HepG2 (cell line): ENCODE measurements around the gene KCTD16. TPM values are rescaled to one million over a fixed set of nuclear protein-coding genes. Genes with fewer than 3 reads are reported as not detected.

Source experiments
- ATAC-seq: fragments of 200-7000 bp; cut with Tn5 transposase; 3 replicates; pipeline ENCODE4 v1.9.1; 2020; ENCODE audit warnings: mild to moderate bottlenecking, moderate library complexity
- BruUV-seq: library from RNA; stranded (reverse); fragments of 400-500 nt; replicated peaks from 2 replicates; lab custom pipeline; 2021; lab: Mats Ljungman, UMichigan
- CTCF ChIA-PET: fragments of 300-600 bp; formaldehyde crosslinking; extraction: SDS; loops from one replicate; lab custom pipeline; 2021; ENCODE audit warnings: low total read pairs, inconsistent platforms, low intra/inter-chr PET ratio; lab: Yijun Ruan, JAX
- POLR2A ChIA-PET: fragments of 350-600 bp; sonication (Branson Sonifier 250); formaldehyde crosslinking; loops from one replicate; lab custom pipeline; 2020; ENCODE audit warnings: antibody characterized with exemption, inconsistent platforms; lab: Yijun Ruan, JAX
- DNase-seq: peaks from one replicate; pipeline ENCODE4 v3.0.0-alpha.2; 2015; ENCODE audit warnings: low spot score
- FAIRE-seq: peaks from 3 replicates; lab custom pipeline; 2011; peaks lifted over from hg19 to GRCh38; lab: Jason Lieb, UNC
- H2AFZ ChIP-seq: one replicate; pipeline ENCODE4 v1.6.1; 2011; ENCODE audit warnings: low read length, inconsistent platforms
- H3K27ac ChIP-seq: fragments of 300-600 bp; 3 replicates; pipeline ENCODE4 v1.8.0; 2011; ENCODE audit warnings: mixed run types, mild to moderate bottlenecking, mixed read lengths, low read length, inconsistent platforms; ENCODE audit not compliant: insufficient read depth; ENCODE audit errors: extremely low read length
- H3K27me3 ChIP-seq, 2 experiments: fragments of 200-600 bp in 1 of 2; 2 replicates in 1 of 2; 3 replicates in 1 of 2; pipeline versions ENCODE4 v1.6.0 to v1.8.0; 2011; ENCODE audit warnings: low read length in 2 of 2, mild to moderate bottlenecking in 2 of 2, moderate library complexity in 2 of 2, inconsistent platforms in 1 of 2; ENCODE audit not compliant: insufficient read depth in 2 of 2, control insufficient read depth in 1 of 2
- H3K36me3 ChIP-seq, 2 experiments: fragments of 200-600 bp in 1 of 2; replicated peaks in 1 of 2; 2 replicates in 1 of 2; 3 replicates in 1 of 2; pipeline versions ENCODE4 v1.5.1 to v1.8.0; 2011; ENCODE audit warnings: low read length in 2 of 2, inconsistent platforms in 1 of 2; ENCODE audit not compliant: insufficient read depth in 2 of 2, control insufficient read depth in 1 of 2
- H3K4me1 ChIP-seq: 2 replicates; pipeline ENCODE4 v1.5.1; 2012; ENCODE audit warnings: low read length, inconsistent platforms; ENCODE audit not compliant: insufficient read depth
- H3K4me2 ChIP-seq: 2 replicates; pipeline ENCODE4 v1.6.0; 2011; ENCODE audit warnings: low read depth, low read length, inconsistent platforms
- H3K4me3 ChIP-seq, 3 experiments: fragments of 200-600 bp in 1 of 3; sonication (generic), shearing (Covaris generic) in 1 of 3; replicated peaks in 1 of 3; 2 replicates each; pipeline ENCODE4 v1.5.1; 2011 to 2016; ENCODE audit warnings: low read length in 3 of 3, inconsistent platforms in 2 of 3, low read depth in 2 of 3, mild to moderate bottlenecking in 2 of 3, control low read depth in 1 of 3, mixed read lengths in 1 of 3; ENCODE audit not compliant: insufficient read depth in 1 of 3
- H3K79me2 ChIP-seq: one replicate; pipeline ENCODE4 v1.6.1; 2011; ENCODE audit warnings: low read length, inconsistent platforms; ENCODE audit not compliant: insufficient read depth
- H3K9ac ChIP-seq: 2 replicates; pipeline ENCODE4 v1.6.0; 2011; ENCODE audit warnings: mild to moderate bottlenecking, low read depth, low read length, inconsistent platforms; ENCODE audit not compliant: insufficient read depth
- H3K9me3 ChIP-seq: 2 replicates; pipeline ENCODE4 v1.5.1; 2012; ENCODE audit warnings: mild to moderate bottlenecking, low read length
- H4K20me1 ChIP-seq: 2 replicates; pipeline ENCODE4 v1.6.0; 2011; ENCODE audit warnings: inconsistent platforms, mild to moderate bottlenecking, low read length, moderate library complexity; ENCODE audit not compliant: insufficient read depth
- ARNT2 ChIP-seq: sonication (generic); formaldehyde crosslinking; IDR thresholded peaks from 2 replicates; pipeline ENCODE4 v1.8.0; 2022; ENCODE audit warnings: mild to moderate bottlenecking, low read depth, missing genetic modification reagents, moderate library complexity
- ATF7 ChIP-seq, 2 experiments: fragments of 450-650 bp in 1 of 2; sonication (generic) in 1 of 2; formaldehyde crosslinking in 1 of 2; IDR thresholded peaks; 2 replicates each; pipeline versions ENCODE4 v1.4.0 to v1.6.1; 2016 to 2020; ENCODE audit warnings: antibody characterized with exemption in 1 of 2, mild to moderate bottlenecking in 1 of 2, missing genetic modification reagents in 1 of 2
- NFE2L1 ChIP-seq: sonication (generic); formaldehyde crosslinking; IDR thresholded peaks from 2 replicates; pipeline ENCODE4 v1.4.0; 2020; ENCODE audit warnings: missing genetic modification reagents, mild to moderate bottlenecking, borderline replicate concordance
- NFYC ChIP-seq: IDR thresholded peaks from 2 replicates; pipeline ENCODE4 v1.6.1; 2016; ENCODE audit warnings: missing genetic modification reagents, missing compliant biosample characterization
- SETDB1 ChIP-seq: sonication (generic); formaldehyde crosslinking; IDR thresholded peaks from 2 replicates; pipeline ENCODE4 v1.5.1; 2020; ENCODE audit warnings: missing genetic modification reagents, mild to moderate bottlenecking, borderline replicate concordance
- ZKSCAN8 ChIP-seq: IDR thresholded peaks from 2 replicates; pipeline ENCODE4 v1.6.1; 2016; ENCODE audit warnings: borderline replicate concordance, missing genetic modification reagents, missing compliant biosample characterization
- ZNF263 ChIP-seq: sonication (generic); formaldehyde crosslinking; IDR thresholded peaks from 2 replicates; pipeline ENCODE4 v1.4.0; 2020; ENCODE audit warnings: missing genetic modification reagents
- ZNF572 ChIP-seq: sonication (generic); formaldehyde crosslinking; IDR thresholded peaks from 2 replicates; pipeline ENCODE4 v1.5.1; 2020; ENCODE audit warnings: mild to moderate bottlenecking, missing genetic modification reagents
- ZNF7 ChIP-seq: IDR thresholded peaks from 2 replicates; pipeline ENCODE4 v1.6.1; 2016; ENCODE audit warnings: missing biosample characterization, missing genetic modification reagents
- ZNF713 ChIP-seq: sonication (generic); formaldehyde crosslinking; IDR thresholded peaks from 2 replicates; pipeline ENCODE4 v1.4.0; 2020; ENCODE audit warnings: mild to moderate bottlenecking, missing genetic modification reagents
- ZNF879 ChIP-seq: sonication (generic); formaldehyde crosslinking; IDR thresholded peaks from 2 replicates; pipeline ENCODE4 v1.8.1; 2023; ENCODE audit warnings: missing genetic modification reagents
- WGBS: methylation state at CpG from one replicate; pipeline ENCODE4 v1.1.6; 2017; ENCODE audit warnings: low lambda C conversion rate; 5-methylcytosine and 5-hydroxymethylcytosine counted together
- in situ Hi-C: cut with HindIII; loops from 2 replicates; pipeline ENCODE4 v1.10.0; 2017; ENCODE audit warnings: low pct_unique_long_range_greater_than_20kb; ENCODE audit not compliant: extremely low pct_ligation_motif_present
- intact Hi-C: fragments of 100-400 bp; cut with micrococcal nuclease; formaldehyde crosslinking; loops from one replicate; pipeline ENCODE4 v1.10.0; 2022; ENCODE audit not compliant: unreplicated experiment
- polyA plus RNA-seq, 8 experiments: library from polyadenylated mRNA; depleted of rRNA in 3 of 8; stranded (reverse) in 7 of 8; unstranded in 1 of 8; fragments of >200 nt; fragmentation: Illumina TruSeq in 4 of 8; extraction: Trizol in 4 of 8; gene quantifications; 2 replicates each; pipeline versions ENCODE4 v1.2.1 to v1.2.3, GENCODE V29; 2011 to 2016; ENCODE audit warnings: low read depth in 4 of 8, missing spikeins in 1 of 8, mixed read lengths in 1 of 8; ENCODE audit not compliant: insufficient read depth in 1 of 8
- total RNA-seq, 5 experiments: library from RNA; depleted of rRNA; stranded (reverse); fragments of >200 nt; fragmentation: Illumina TruSeq; extraction: Trizol; gene quantifications; 2 replicates each; pipeline ENCODE4 v1.2.3, GENCODE V29; 2016; ENCODE audit warnings: low read depth in 1 of 5
- TF ChIP-seq, protein P1 (sequence below): sonication (generic); formaldehyde crosslinking; IDR thresholded peaks from 2 replicates; pipeline ENCODE4 v1.5.0; 2020; ENCODE audit warnings: missing genetic modification reagents, mild to moderate bottlenecking, borderline replicate concordance
- TF ChIP-seq, protein P2 (sequence below), 2 experiments: sonication (generic) in 1 of 2; formaldehyde crosslinking in 1 of 2; IDR thresholded peaks; 2 replicates each; pipeline versions ENCODE4 v1.4.0 to v1.6.1; 2018 to 2020; ENCODE audit warnings: missing genetic modification reagents in 2 of 2, borderline replicate concordance in 1 of 2, low read depth in 1 of 2, mild to moderate bottlenecking in 1 of 2, missing biosample characterization in 1 of 2

KCTD16 gene
- total and polyA plus RNA-seq, 2 of the 13 experiments (the other 11 are each of a cell fraction or from before 2014, with no cell fraction given): 0.02 to 0.09 TPM

DNA sequence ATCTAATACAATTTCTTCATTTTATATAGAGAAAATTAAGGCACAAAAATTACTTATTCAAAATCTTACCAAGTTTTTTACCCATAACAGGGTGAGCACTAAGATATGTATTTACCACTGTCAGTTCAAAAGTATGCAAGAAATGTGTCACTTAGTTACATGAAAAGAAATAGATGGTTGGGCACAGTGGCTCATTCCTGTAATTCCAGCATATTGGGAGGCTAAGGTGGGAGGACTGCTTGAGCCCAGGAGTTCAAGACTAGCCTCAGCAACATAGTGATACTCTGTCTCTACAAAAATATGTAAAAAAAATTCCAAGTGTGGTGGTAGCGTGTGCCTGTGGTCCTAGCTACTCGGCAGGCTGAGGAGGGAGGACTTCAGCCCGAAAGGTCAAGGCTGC is 19.6 kb upstream of the KCTD16 start:
- H3K4me1 ChIP-seq: no peaks in the 10 kb centered on the region
- H3K9me3 ChIP-seq: no peaks in the 10 kb centered on the region
- H2AFZ ChIP-seq: no peak overlapping the region
- no peaks in the 10 kb centered on the region for H3K27me3 ChIP-seq
- no peak overlapping the region for H3K9ac ChIP-seq
- BruUV-seq: no TSS peak
- H3K4me2 ChIP-seq: no peak overlapping the region
- FAIRE-seq (no peak), DNase-seq (no peak), ATAC-seq (no peak)
- CTCF ChIA-PET: no interaction called here
- no peaks in the 10 kb centered on the region for H4K20me1 ChIP-seq
- H3K27ac ChIP-seq: no peak overlapping the region
- H3K36me3 ChIP-seq: no peaks in the 10 kb centered on the region
- TF ChIP-seq, protein P1, sequence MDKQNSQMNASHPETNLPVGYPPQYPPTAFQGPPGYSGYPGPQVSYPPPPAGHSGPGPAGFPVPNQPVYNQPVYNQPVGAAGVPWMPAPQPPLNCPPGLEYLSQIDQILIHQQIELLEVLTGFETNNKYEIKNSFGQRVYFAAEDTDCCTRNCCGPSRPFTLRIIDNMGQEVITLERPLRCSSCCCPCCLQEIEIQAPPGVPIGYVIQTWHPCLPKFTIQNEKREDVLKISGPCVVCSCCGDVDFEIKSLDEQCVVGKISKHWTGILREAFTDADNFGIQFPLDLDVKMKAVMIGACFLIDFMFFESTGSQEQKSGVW: no peak
- no peak for TF ChIP-seq SETDB1 (CRISPR knock-in tag)
- TF ChIP-seq NFYC (CRISPR knock-in tag): no peak
- no peak for TF ChIP-seq ARNT2 (CRISPR knock-in tag)
- 0 out of 2 replicates have a peak, but pooled peaks have one; percentile 12 for TF ChIP-seq ZNF263
- no peaks in the 10 kb centered on the region for H3K79me2 ChIP-seq
- POLR2A ChIA-PET: no interaction called here
- in situ Hi-C loops: no loop called here
- H3K4me3 ChIP-seq: no peak overlapping the region
- WGBS: 33% methylated on average over 3 of the region's 3 CpGs
- intact Hi-C loops: no loop called here

DNA sequence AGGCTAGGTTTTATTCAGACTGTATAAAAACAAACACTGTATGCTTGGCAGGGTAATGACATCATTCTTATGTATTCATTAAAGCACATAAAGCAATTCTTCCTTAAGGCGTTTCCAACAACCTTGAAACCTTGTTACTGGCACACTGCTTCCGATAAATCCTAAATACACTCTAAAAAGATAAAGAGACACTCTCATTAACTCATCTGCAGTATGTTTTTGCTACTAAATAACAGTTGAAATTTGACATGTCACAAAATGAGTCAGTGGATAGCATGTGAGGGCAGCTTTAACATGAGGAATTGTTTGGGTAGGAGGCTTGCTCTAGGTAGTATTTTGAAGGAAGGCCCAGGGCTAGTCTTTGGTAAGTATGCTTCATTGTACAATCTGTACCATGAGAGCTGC is 13.9 kb upstream of the KCTD16 start:
- Histone ChIP-seq H3K36me3 (peaks cover 0 to 18% of the 10 kb centered on the region in 2 experiments; a peak in 1 of 5 replicates), H4K20me1 (no peaks in the 10 kb centered on the region), H3K4me1 (no peaks in the 10 kb centered on the region), H3K27me3 (no peaks in the 10 kb centered on the region), H2AFZ (no peak overlapping the region), H3K9me3 (no peaks in the 10 kb centered on the region), H3K79me2 (no peaks in the 10 kb centered on the region), H3K27ac (no peak overlapping the region), H3K9ac (no peak overlapping the region), H3K4me3 (no peak overlapping the region), H3K4me2 (no peak overlapping the region)
- in situ Hi-C loops: no loop called here
- 98% methylated on average over 2 of the region's 2 CpGs for WGBS
- BruUV-seq: no TSS peak
- DNase-seq: no peak
- ChIA-PET POLR2A (interaction anchor here (1.6 kb wide), 1 partner anchor 9 kb away, joined by 3 read pairs; no protein-coding TSS in a partner anchor), CTCF (no interaction called here)
- peak; percentile 65 for TF ChIP-seq ATF7 (IDR thresholded peaks at IDR 0.05)
- no peak for TF ChIP-seq ATF7 (CRISPR knock-in tag; IDR thresholded peaks at IDR 0.05)
- no peak for TF ChIP-seq ZNF713 (CRISPR knock-in tag)
- TF ChIP-seq, protein P2, sequence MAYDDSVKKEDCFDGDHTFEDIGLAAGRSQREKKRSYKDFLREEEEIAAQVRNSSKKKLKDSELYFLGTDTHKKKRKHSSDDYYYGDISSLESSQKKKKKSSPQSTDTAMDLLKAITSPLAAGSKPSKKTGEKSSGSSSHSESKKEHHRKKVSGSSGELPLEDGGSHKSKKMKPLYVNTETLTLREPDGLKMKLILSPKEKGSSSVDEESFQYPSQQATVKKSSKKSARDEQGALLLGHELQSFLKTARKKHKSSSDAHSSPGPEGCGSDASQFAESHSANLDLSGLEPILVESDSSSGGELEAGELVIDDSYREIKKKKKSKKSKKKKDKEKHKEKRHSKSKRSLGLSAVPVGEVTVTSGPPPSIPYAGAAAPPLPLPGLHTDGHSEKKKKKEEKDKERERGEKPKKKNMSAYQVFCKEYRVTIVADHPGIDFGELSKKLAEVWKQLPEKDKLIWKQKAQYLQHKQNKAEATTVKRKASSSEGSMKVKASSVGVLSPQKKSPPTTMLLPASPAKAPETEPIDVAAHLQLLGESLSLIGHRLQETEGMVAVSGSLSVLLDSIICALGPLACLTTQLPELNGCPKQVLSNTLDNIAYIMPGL (CRISPR knock-in tag; IDR thresholded peaks at IDR 0.05; ENCODE audit: borderline replicate concordance in 1 of 2, low read depth in 1 of 2): no peak
- no peak for TF ChIP-seq NFE2L1 (CRISPR knock-in tag)
- no peak for TF ChIP-seq ZKSCAN8 (CRISPR knock-in tag)
- no peak for TF ChIP-seq ZNF572 (CRISPR knock-in tag)
- TF ChIP-seq ZNF7 (CRISPR knock-in tag): no peak
- TF ChIP-seq ZNF879 (CRISPR knock-in tag): no peak
- peak; percentile 33; the same call in 1 of the 3 replicates for ATAC-seq
- no peak for FAIRE-seq
- intact Hi-C loops: no loop called here
